ENCODE results near the gene UST. TPM values are rescaled to one million over a fixed set of nuclear protein-coding genes. Genes with fewer than 3 reads are reported as not detected.

Gene UST
- polyA plus RNA-seq, 1 donor (not counting 4 experiments of a cell fraction or from before 2014, with no cell fraction given) = 6.1 TPM

GRCh38 chr6:148867862-148868261 lies 121.0 kb downstream of the UST start:
- H3K27me3 ChIP-seq (ENCODE audit: control insufficient read depth, extremely low read depth, insufficient read depth, low read length) = no peaks in the 10 kb centered on the region
- dilution Hi-C loops (cut with MboI; ENCODE audit: extremely low pct_ligation_motif_present, low sequenced_read_pairs) = no loop called here
- peak overlapping the region; percentile 68 for H3K4me2 ChIP-seq (ENCODE audit: control insufficient read depth, extremely low read depth, insufficient read depth, low read depth, low read length)
- H3K4me1 ChIP-seq (ENCODE audit: control insufficient read depth, extremely low read depth, insufficient read depth, low read length) = peaks cover 42% of the 10 kb centered on the region
- peak overlapping the region; percentile 29 for H3K9ac ChIP-seq (ENCODE audit: control insufficient read depth, extremely low read depth, insufficient read depth, low read length)
- H3K4me3 ChIP-seq (ENCODE audit: control insufficient read depth in 2 of 3, extremely low read depth in 1 of 3, insufficient read depth in 2 of 3, low read depth in 1 of 3, low read length in 3 of 3) = peak overlapping the region in 1 of 3 experiments; percentile 0
- TF ChIP-seq CTCF (optimal IDR thresholded peaks at IDR 0.05 in 1 of 3, IDR thresholded peaks at IDR 0.05 in 1 of 3, conservative IDR thresholded peaks at IDR 0.05 in 1 of 3; ENCODE audit: extremely low read depth in 1 of 3, insufficient read depth in 2 of 3, low read length in 3 of 3) = no peak
- no peak for TF ChIP-seq EZH2 (IDR thresholded peaks at IDR 0.05; ENCODE audit: low read length)
- H2AFZ ChIP-seq (ENCODE audit: control insufficient read depth, low read length) = no peak overlapping the region
- H3K9me1 ChIP-seq (ENCODE audit: control insufficient read depth, extremely low read depth, insufficient read depth, low read length) = no peaks in the 10 kb centered on the region
- H3K79me2 ChIP-seq (ENCODE audit: control insufficient read depth, insufficient read depth, low read length) = no peaks in the 10 kb centered on the region
- H3K36me3 ChIP-seq (ENCODE audit: control insufficient read depth in 2 of 2, extremely low read depth in 1 of 2, insufficient read depth in 2 of 2, low read length in 2 of 2) = no peaks in the 10 kb centered on the region
- H3K9me3 ChIP-seq (ENCODE audit: control insufficient read depth, low read depth, low read length) = no peaks in the 10 kb centered on the region
- peak overlapping the region; percentile 74 for H3K27ac ChIP-seq (ENCODE audit: control insufficient read depth, insufficient read depth, low read length)
- no peaks in the 10 kb centered on the region for H4K20me1 ChIP-seq (ENCODE audit: control insufficient read depth, extremely low read depth, insufficient read depth, low read length)
- DNase-seq (ENCODE audit: low read depth, low spot score) = no peak
- no peak for FAIRE-seq

GRCh38 chr6:148868314-148868713 lies 121.5 kb downstream of the UST start:
- no peaks in the 10 kb centered on the region for H3K9me1 ChIP-seq (ENCODE audit: control insufficient read depth, extremely low read depth, insufficient read depth, low read length)
- H3K36me3 ChIP-seq (ENCODE audit: control insufficient read depth in 2 of 2, extremely low read depth in 1 of 2, insufficient read depth in 2 of 2, low read length in 2 of 2) = no peaks in the 10 kb centered on the region
- no peaks in the 10 kb centered on the region for H3K27me3 ChIP-seq (ENCODE audit: control insufficient read depth, extremely low read depth, insufficient read depth, low read length)
- H2AFZ ChIP-seq (ENCODE audit: control insufficient read depth, low read length) = no peak overlapping the region
- H3K4me2 ChIP-seq (ENCODE audit: control insufficient read depth, extremely low read depth, insufficient read depth, low read depth, low read length) = peak overlapping the region; percentile 68
- dilution Hi-C loops (cut with MboI; ENCODE audit: extremely low pct_ligation_motif_present, low sequenced_read_pairs) = no loop called here
- no peaks in the 10 kb centered on the region for H3K9me3 ChIP-seq (ENCODE audit: control insufficient read depth, low read depth, low read length)
- H3K4me3 ChIP-seq (ENCODE audit: control insufficient read depth in 2 of 3, extremely low read depth in 1 of 3, insufficient read depth in 2 of 3, low read depth in 1 of 3, low read length in 3 of 3) = peak overlapping the region in 1 of 3 experiments; percentile 16
- TF ChIP-seq EZH2 (IDR thresholded peaks at IDR 0.05; ENCODE audit: low read length) (no peak), CTCF (optimal IDR thresholded peaks at IDR 0.05 in 1 of 3, IDR thresholded peaks at IDR 0.05 in 1 of 3, conservative IDR thresholded peaks at IDR 0.05 in 1 of 3; ENCODE audit: extremely low read depth in 1 of 3, insufficient read depth in 2 of 3, low read length in 3 of 3) (no peak)
- H3K4me1 ChIP-seq (ENCODE audit: control insufficient read depth, extremely low read depth, insufficient read depth, low read length) = peaks cover 42% of the 10 kb centered on the region
- H4K20me1 ChIP-seq (ENCODE audit: control insufficient read depth, extremely low read depth, insufficient read depth, low read length) = no peaks in the 10 kb centered on the region
- FAIRE-seq (peak; percentile 90), DNase-seq (ENCODE audit: low read depth, low spot score) (no peak)
- H3K9ac ChIP-seq (ENCODE audit: control insufficient read depth, extremely low read depth, insufficient read depth, low read length) = peak overlapping the region; percentile 35
- peak overlapping the region; percentile 74 for H3K27ac ChIP-seq (ENCODE audit: control insufficient read depth, insufficient read depth, low read length)
- H3K79me2 ChIP-seq (ENCODE audit: control insufficient read depth, insufficient read depth, low read length) = no peaks in the 10 kb centered on the region
